H1 (cell line): ENCODE results near the gene NAXD. TPM values are rescaled to one million over a fixed set of nuclear protein-coding genes. Genes with fewer than 3 reads are reported as not detected.

Experiments
- CBX8 ChIP-seq: fragments of 300-800, 300-1000 bp; sonication (generic); IDR thresholded peaks from 2 replicates; pipeline ENCODE4 v1.7.1; 2016; ENCODE audit warnings: low read depth, low read length, borderline replicate concordance
- KDM5A ChIP-seq: fragments of 200-600 bp; IDR thresholded peaks from 2 replicates; pipeline ENCODE4 v1.7.1; 2012; ENCODE audit warnings: mild to moderate bottlenecking, low read length, inconsistent platforms, mixed read lengths
- PHF8 ChIP-seq: fragments of 200-600 bp; sonication (generic); conservative IDR thresholded peaks from 2 replicates; pipeline ENCODE4 v1.7.1; 2012; ENCODE audit warnings: low read depth, mild to moderate bottlenecking, inconsistent platforms, low read length, moderate library complexity
- SIRT6 ChIP-seq: IDR thresholded peaks from one replicate; pipeline ENCODE4 v1.7.1; 2012; ENCODE audit warnings: low read length, inconsistent platforms
- TBP ChIP-seq: IDR thresholded peaks from 2 replicates; pipeline ENCODE4 v1.6.1; 2011; ENCODE audit warnings: low read depth, low read length, improper control_type of control experiment
- polyA plus RNA-seq, 7 experiments: library from polyadenylated mRNA; depleted of rRNA in 3 of 7; stranded (reverse) in 5 of 7; unstranded in 2 of 7; fragments of >200 nt in 5 of 7; fragments of 200-250 nt in 2 of 7; gene quantifications; 1 replicate in 5 of 7; 2 replicates in 1 of 7; 4 replicates in 1 of 7; pipeline versions ENCODE4 v1.2.1 to v1.2.3, GENCODE V29; 2011 to 2013; ENCODE audit warnings: missing spikeins in 2 of 7, mixed read lengths in 2 of 7
- total RNA-seq: library from RNA; stranded (reverse); fragmentation: NEBNext Ultra II Directional; extraction: Animal tissue kit (Norgen Biotek cat#: 25700); gene quantifications from 2 replicates; pipeline ENCODE4 v1.2.1, GENCODE V29; 2021
- TF ChIP-seq, protein P1 (sequence below), 3 experiments: IDR thresholded peaks; 1 replicate in 2 of 3; 2 replicates in 1 of 3; pipeline versions ENCODE4 v1.5.1 to v1.6.1; 2011; ENCODE audit warnings: low read length in 3 of 3, mild to moderate bottlenecking in 3 of 3, inconsistent platforms in 2 of 3, low read depth in 1 of 3, moderate library complexity in 1 of 3; ENCODE audit not compliant: insufficient read depth in 1 of 3; ENCODE audit errors: control extremely low read depth in 1 of 3

The NAXD gene
- total and polyA plus RNA-seq, 2 of the 8 experiments (the other 6 are each of a cell fraction or from before 2014, with no cell fraction given), result 25.4 to 35.5 TPM

DNA sequence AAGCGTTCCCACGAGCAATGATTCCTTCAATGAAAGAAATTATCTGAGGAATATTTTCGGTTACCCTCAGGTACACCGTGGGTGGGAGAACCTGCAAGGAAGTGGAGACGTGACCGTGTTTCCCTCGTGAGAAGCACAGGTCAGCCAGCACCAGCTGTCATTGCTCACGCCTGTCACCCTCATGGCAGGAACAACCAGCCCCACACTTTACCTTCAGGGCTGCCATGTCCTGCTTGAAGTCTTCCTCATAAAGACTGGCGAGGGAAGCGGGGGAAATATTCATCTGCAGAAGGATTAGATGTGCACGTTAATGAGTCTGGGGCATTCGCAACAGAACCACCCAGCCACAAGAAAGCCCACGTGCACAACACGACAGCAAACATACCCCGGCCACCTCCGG is 72.4 kb downstream of the NAXD start (continued):
- TF ChIP-seq, protein P1, sequence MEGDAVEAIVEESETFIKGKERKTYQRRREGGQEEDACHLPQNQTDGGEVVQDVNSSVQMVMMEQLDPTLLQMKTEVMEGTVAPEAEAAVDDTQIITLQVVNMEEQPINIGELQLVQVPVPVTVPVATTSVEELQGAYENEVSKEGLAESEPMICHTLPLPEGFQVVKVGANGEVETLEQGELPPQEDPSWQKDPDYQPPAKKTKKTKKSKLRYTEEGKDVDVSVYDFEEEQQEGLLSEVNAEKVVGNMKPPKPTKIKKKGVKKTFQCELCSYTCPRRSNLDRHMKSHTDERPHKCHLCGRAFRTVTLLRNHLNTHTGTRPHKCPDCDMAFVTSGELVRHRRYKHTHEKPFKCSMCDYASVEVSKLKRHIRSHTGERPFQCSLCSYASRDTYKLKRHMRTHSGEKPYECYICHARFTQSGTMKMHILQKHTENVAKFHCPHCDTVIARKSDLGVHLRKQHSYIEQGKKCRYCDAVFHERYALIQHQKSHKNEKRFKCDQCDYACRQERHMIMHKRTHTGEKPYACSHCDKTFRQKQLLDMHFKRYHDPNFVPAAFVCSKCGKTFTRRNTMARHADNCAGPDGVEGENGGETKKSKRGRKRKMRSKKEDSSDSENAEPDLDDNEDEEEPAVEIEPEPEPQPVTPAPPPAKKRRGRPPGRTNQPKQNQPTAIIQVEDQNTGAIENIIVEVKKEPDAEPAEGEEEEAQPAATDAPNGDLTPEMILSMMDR (IDR thresholded peaks at IDR 0.05; ENCODE audit: control extremely low read depth in 1 of 3, insufficient read depth in 1 of 3, low read depth in 1 of 3, low read length in 3 of 3), result no peak
- TF ChIP-seq TBP, result no peak
- no peak for TF ChIP-seq PHF8
- no peak for TF ChIP-seq KDM5A
- no peak for TF ChIP-seq SIRT6
- TF ChIP-seq CBX8, result no peak
